Urinary bladder (tissue), 4 donors: Measurements from ENCODE around the gene SLC4A5. TPM values are rescaled to one million over a fixed set of nuclear protein-coding genes. Genes with fewer than 3 reads are reported as not detected.

Experiments
- DNase-seq: peaks from one replicate; pipeline ENCODE4 v3.0.0-alpha.2; 2015; ENCODE audit errors: extremely low spot score
- H3K27ac ChIP-seq: one replicate; pipeline ENCODE4 v1.5.1; 2013; ENCODE audit warnings: low read depth, mild to moderate bottlenecking, moderate library complexity
- H3K36me3 ChIP-seq: one replicate; pipeline ENCODE4 v1.6.1; 2013; ENCODE audit warnings: mild to moderate bottlenecking, moderate library complexity; ENCODE audit not compliant: insufficient read depth
- H3K4me1 ChIP-seq: one replicate; pipeline ENCODE4 v1.6.1; 2013; ENCODE audit warnings: mild to moderate bottlenecking, moderate library complexity; ENCODE audit not compliant: insufficient read depth
- H3K4me3 ChIP-seq: one replicate; pipeline ENCODE4 v1.5.1; 2013; ENCODE audit warnings: low read depth, low read length
- WGBS: extraction: QIAGEN DNeasy Blood & Tissue Kit; methylation state at CpG from one replicate; pipeline ENCODE4 v1.1.7; 2013; 5-methylcytosine and 5-hydroxymethylcytosine counted together
- polyA plus RNA-seq: library from polyadenylated mRNA; stranded (reverse); fragments of 200-250 nt; gene quantifications from one replicate; pipeline ENCODE4 v1.2.3, GENCODE V29; 2013
- total RNA-seq: library from RNA; depleted of rRNA; stranded (reverse); fragments of >200 nt; gene quantifications from one replicate; pipeline ENCODE4 v1.2.3, GENCODE V29; 2014
- donor health status: healthy with polysubstance abuse.
- donor health status: healthy.

SLC4A5 gene
- total and polyA plus RNA-seq, 2 donors, result 0.92 to 3.8 TPM

GRCh38 chr2:74291886-74292621 lies 51.2 kb downstream of the SLC4A5 start:
- WGBS, result 92% methylated on average over 6 of the region's 6 CpGs
- no peak overlapping the region for H3K27ac ChIP-seq
- no peak overlapping the region for H3K4me3 ChIP-seq
- DNase-seq, result no peak
- H3K4me1 ChIP-seq, result no peaks in the 10 kb centered on the region
- H3K36me3 ChIP-seq, result no peaks in the 10 kb centered on the region

DNA sequence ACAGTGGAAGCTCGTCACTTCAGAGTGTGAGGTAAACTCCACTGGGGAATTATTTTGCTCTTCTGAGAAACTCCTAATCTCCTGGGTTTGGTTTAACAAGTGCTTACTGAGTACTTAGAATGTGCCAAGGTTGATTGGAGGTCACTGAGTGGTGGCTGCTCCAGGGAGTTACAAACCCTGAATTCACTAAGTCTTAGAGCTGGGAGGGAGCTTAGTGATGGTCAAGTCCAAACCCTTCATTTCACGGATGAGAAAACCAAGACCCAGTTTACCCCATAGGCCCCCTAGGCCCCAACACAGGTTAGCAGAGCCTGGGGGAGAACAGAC lies 52.0 kb downstream of the SLC4A5 start:
- no peaks in the 10 kb centered on the region for H3K36me3 ChIP-seq
- no peak overlapping the region for H3K27ac ChIP-seq
- DNase-seq, result no peak
- no peak overlapping the region for H3K4me3 ChIP-seq
- H3K4me1 ChIP-seq, result no peaks in the 10 kb centered on the region
- 82% methylated on average over 2 of the region's 2 CpGs for WGBS

- Histone ChIP-seq H3K27ac (no peak overlapping the region), H3K4me1 (no peaks in the 10 kb centered on the region), H3K36me3 (no peaks in the 10 kb centered on the region), H3K4me3 (no peak overlapping the region)
- DNase-seq, result no peak
- WGBS, result 42% methylated on average over 4 of the region's 4 CpGs
Observed at GRCh38 chr2:74290466-74291217, 52.6 kb downstream of the SLC4A5 start.

- H3K4me3 ChIP-seq, result no peak overlapping the region
- no peaks in the 10 kb centered on the region for H3K36me3 ChIP-seq
- H3K27ac ChIP-seq, result no peak overlapping the region
- H3K4me1 ChIP-seq, result no peaks in the 10 kb centered on the region
- WGBS, result 73% methylated on average over 3 of the region's 3 CpGs
- DNase-seq, result no peak
Observed at GRCh38 chr2:74290066-74290465, 53.1 kb downstream of the SLC4A5 start.

DNA sequence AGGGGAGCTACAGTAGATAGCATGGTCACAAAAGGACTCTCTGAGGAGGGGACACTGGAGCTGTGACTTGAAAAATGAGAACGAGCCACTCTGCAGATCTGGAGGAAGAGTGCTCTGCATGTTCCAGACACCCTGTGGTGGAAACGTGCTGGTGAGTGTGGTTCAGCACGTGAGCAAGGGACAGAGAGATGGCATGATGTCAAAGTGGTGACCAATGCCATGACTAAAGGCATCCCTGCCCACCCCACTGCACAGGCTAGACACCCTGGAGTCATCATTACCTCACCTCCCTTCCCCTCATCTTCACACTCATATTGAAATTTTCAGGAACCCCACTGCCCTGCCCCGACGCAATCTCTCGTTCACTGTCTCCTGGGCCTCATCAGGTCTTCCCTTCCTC lies 56.5 kb downstream of the SLC4A5 start:
- H3K4me3 ChIP-seq, result no peak overlapping the region
- H3K27ac ChIP-seq, result no peak overlapping the region
- no peak for DNase-seq
- no peaks in the 10 kb centered on the region for H3K36me3 ChIP-seq
- H3K4me1 ChIP-seq, result no peaks in the 10 kb centered on the region
- 80% methylated on average over 6 of the region's 6 CpGs for WGBS

- no peak overlapping the region for H3K27ac ChIP-seq
- H3K4me3 ChIP-seq, result no peak overlapping the region
- no peaks in the 10 kb centered on the region for H3K4me1 ChIP-seq
- 80% methylated on average over 10 of the region's 10 CpGs for WGBS
- H3K36me3 ChIP-seq, result no peaks in the 10 kb centered on the region
- no peak for DNase-seq
Observed at GRCh38 chr2:74281141-74281975, 61.9 kb downstream of the SLC4A5 start.

- no peak overlapping the region for H3K4me3 ChIP-seq
- H3K27ac ChIP-seq, result no peak overlapping the region
- no peaks in the 10 kb centered on the region for H3K36me3 ChIP-seq
- no peaks in the 10 kb centered on the region for H3K4me1 ChIP-seq
- DNase-seq, result no peak
- WGBS, result 78% methylated on average over 4 of the region's 4 CpGs
Observed at GRCh38 chr2:74278694-74279093, 64.5 kb downstream of the SLC4A5 start.

- 68% methylated on average over 2 of the region's 2 CpGs for WGBS
- DNase-seq, result no peak
- no peaks in the 10 kb centered on the region for H3K36me3 ChIP-seq
- H3K4me3 ChIP-seq, result no peak overlapping the region
- H3K27ac ChIP-seq, result no peak overlapping the region
- no peaks in the 10 kb centered on the region for H3K4me1 ChIP-seq
Observed at GRCh38 chr2:74278176-74278575, 65.0 kb downstream of the SLC4A5 start.

DNA sequence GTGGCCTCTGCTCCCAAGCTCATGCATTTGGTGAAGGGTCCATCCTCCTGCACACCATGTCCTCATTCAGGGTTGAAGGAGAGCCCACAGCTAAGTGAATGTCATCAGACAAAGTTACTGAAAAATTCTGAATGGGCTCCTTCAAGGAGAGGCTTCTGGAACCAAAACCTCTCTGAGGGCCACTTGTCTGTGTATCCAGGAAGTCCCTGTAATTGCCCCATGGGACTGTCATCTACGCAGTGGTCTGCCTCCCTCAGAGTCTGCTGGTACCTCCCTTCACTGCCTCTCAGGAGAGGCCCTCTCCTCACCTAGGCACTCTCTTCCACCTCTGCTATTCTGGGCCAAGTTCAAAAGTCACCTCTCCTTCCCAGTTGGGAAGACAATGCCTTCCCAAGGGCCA lies 68.0 kb downstream of the SLC4A5 start:
- Histone ChIP-seq H3K4me3 (no peak overlapping the region), H3K27ac (no peak overlapping the region), H3K36me3 (no peaks in the 10 kb centered on the region), H3K4me1 (no peaks in the 10 kb centered on the region)
- no peak for DNase-seq
- 87% methylated on average over 1 of the region's 1 CpG for WGBS

DNA sequence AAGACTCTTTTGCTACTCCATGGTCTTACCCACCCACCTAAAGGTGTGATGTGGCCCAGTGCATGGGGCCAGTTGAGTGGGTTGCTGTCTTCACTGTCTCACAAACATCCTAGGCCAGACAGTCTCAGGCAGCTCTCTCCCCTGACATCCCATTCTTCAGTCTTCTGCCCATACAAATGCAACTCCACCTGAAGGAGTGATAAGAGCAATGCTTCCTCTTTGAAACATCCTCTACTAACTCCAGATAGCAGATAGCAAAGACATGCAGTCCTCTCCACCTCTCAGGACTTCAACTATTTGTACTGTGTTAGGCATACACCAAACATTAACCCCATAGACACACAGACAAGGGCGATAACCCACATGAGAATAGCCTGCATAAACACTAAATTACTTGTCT lies 73.5 kb downstream of the SLC4A5 start:
- Histone ChIP-seq H3K36me3 (no peaks in the 10 kb centered on the region), H3K4me3 (no peak overlapping the region), H3K27ac (no peak overlapping the region), H3K4me1 (no peaks in the 10 kb centered on the region)
- no peak for DNase-seq
- 93% methylated on average over 1 of the region's 1 CpG for WGBS

GRCh38 chr2:74267068-74267467 lies 76.1 kb downstream of the SLC4A5 start:
- Histone ChIP-seq H3K4me3 (no peak overlapping the region), H3K4me1 (no peaks in the 10 kb centered on the region), H3K27ac (no peak overlapping the region), H3K36me3 (no peaks in the 10 kb centered on the region)
- 39% methylated on average over 4 of the region's 4 CpGs for WGBS
- no peak for DNase-seq

DNA sequence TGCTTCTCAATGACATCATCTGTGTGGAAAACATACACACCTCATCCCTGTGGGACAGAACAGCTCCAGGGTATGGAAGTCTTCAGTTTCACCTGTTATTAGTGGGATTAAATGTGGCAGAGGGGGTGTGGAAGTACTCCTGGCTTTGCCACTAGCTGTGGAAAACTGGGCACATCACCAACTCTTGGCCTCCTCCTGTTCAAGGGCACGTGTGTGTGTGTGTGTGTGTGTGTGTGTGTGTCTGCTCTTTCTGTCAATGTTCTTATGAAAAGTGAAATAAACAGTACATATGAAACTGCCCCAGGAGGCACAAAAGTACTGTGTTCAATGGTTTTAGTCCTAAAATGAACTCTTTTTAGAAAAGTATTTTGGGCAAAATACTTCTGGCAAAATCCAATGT lies 78.9 kb downstream of the SLC4A5 start:
- Histone ChIP-seq H3K4me3 (no peak overlapping the region), H3K36me3 (no peaks in the 10 kb centered on the region), H3K4me1 (no peaks in the 10 kb centered on the region), H3K27ac (no peak overlapping the region)
- WGBS, result 31% methylated on average over 1 of the region's 1 CpG
- no peak for DNase-seq

GRCh38 chr2:74262681-74263080 lies 80.5 kb downstream of the SLC4A5 start:
- 94% methylated on average over 6 of the region's 6 CpGs for WGBS
- no peak for DNase-seq

More at GRCh38 chr2:74262681-74263080, 80.5 kb downstream of the SLC4A5 start:
- Histone ChIP-seq H3K27ac (no peak overlapping the region), H3K4me3 (no peak overlapping the region), H3K4me1 (no peaks in the 10 kb centered on the region), H3K36me3 (no peaks in the 10 kb centered on the region)
